IgD-negative memory B cell (primary cell): Measurements from ENCODE around the gene KIAA1614. TPM values are rescaled to one million over a fixed set of nuclear protein-coding genes. Genes with fewer than 3 reads are reported as not detected.

Experiments
- H3K27ac Mint-ChIP-seq, 3 donors: one replicate each; pipeline ENCODE4 v1.8.0; 2020 to 2022; ENCODE audit warnings: mild to moderate bottlenecking in 3 of 3, mixed read lengths in 3 of 3, moderate library complexity in 1 of 3
- H3K27me3 Mint-ChIP-seq: one replicate; pipeline ENCODE4 v1.8.0; 2021; ENCODE audit warnings: mixed read lengths
- H3K36me3 Mint-ChIP-seq: one replicate; pipeline ENCODE4 v1.8.0; 2020; ENCODE audit warnings: mild to moderate bottlenecking, mixed read lengths
- H3K4me1 Mint-ChIP-seq, 3 donors: one replicate each; pipeline ENCODE4 v1.8.0; 2020 to 2022; ENCODE audit warnings: mixed read lengths in 3 of 3, mild to moderate bottlenecking in 1 of 3
- H3K4me3 Mint-ChIP-seq, 4 donors: one replicate each; pipeline ENCODE4 v1.8.0; 2020 to 2022; ENCODE audit warnings: mild to moderate bottlenecking in 4 of 4, mixed read lengths in 4 of 4, moderate library complexity in 3 of 4
- H3K9me3 Mint-ChIP-seq, 3 donors: one replicate each; pipeline ENCODE4 v1.8.0; 2020 to 2021; ENCODE audit warnings: mixed read lengths in 3 of 3, mild to moderate bottlenecking in 1 of 3
- polyA plus RNA-seq: library from polyadenylated mRNA; unstranded; fragments of 300-500 nt; fragmentation: Illumina TruSeq; gene quantifications from one replicate; pipeline ENCODE4 v1.2.3, GENCODE V29; 2021

Gene KIAA1614
- polyA plus RNA-seq, 1 donor from 2014 or later, result not detected

GRCh38 chr1:180917306-180918065 lies 4.8 kb downstream of the KIAA1614 start:
- Mint-ChIP-seq H3K9me3 (peaks cover 0 to 3% (median 0%) of the 10 kb centered on the region in 3 donors), H3K27me3 (peaks cover 22% of the 10 kb centered on the region), H3K4me3 (peak overlapping the region in 1 of 4 donors; percentile 33), H3K36me3 (no peaks in the 10 kb centered on the region), H3K4me1 (peaks cover 0 to 4% (median 0%) of the 10 kb centered on the region in 3 donors), H3K27ac (no peak overlapping the region)

GRCh38 chr1:180918519-180918918 lies 5.8 kb downstream of the KIAA1614 start:
- H3K36me3 Mint-ChIP-seq, result no peaks in the 10 kb centered on the region

GRCh38 chr1:180919183-180919700 lies 6.5 kb downstream of the KIAA1614 start:
- H3K4me1 Mint-ChIP-seq, result no peaks in the 10 kb centered on the region
- no peak overlapping the region for H3K4me3 Mint-ChIP-seq
- no peak overlapping the region for H3K27ac Mint-ChIP-seq
- H3K9me3 Mint-ChIP-seq, result peaks cover 0 to 3% (median 0%) of the 10 kb centered on the region in 3 donors
- peaks cover 25% of the 10 kb centered on the region for H3K27me3 Mint-ChIP-seq
- H3K36me3 Mint-ChIP-seq, result no peaks in the 10 kb centered on the region

More at GRCh38 chr1:180918519-180918918, 5.8 kb downstream of the KIAA1614 start:
- Mint-ChIP-seq H3K27ac (no peak overlapping the region), H3K9me3 (peaks cover 0 to 3% (median 0%) of the 10 kb centered on the region in 3 donors), H3K4me3 (no peak overlapping the region), H3K4me1 (peaks cover 0 to 2% (median 0%) of the 10 kb centered on the region in 3 donors), H3K27me3 (peaks cover 26% of the 10 kb centered on the region)

- no peaks in the 10 kb centered on the region for H3K36me3 Mint-ChIP-seq
- H3K27me3 Mint-ChIP-seq, result peaks cover 25% of the 10 kb centered on the region
- H3K4me3 Mint-ChIP-seq, result no peak overlapping the region
- H3K9me3 Mint-ChIP-seq, result peaks cover 0 to 3% (median 0%) of the 10 kb centered on the region in 3 donors
- no peaks in the 10 kb centered on the region for H3K4me1 Mint-ChIP-seq
- H3K27ac Mint-ChIP-seq, result no peak overlapping the region
Observed at GRCh38 chr1:180920193-180920592, 7.5 kb downstream of the KIAA1614 start.

- Mint-ChIP-seq H3K9me3 (peaks cover 0 to 3% (median 0%) of the 10 kb centered on the region in 3 donors), H3K4me3 (no peak overlapping the region)
Observed at GRCh38 chr1:180920702-180921101, 8.0 kb downstream of the KIAA1614 start.

GRCh38 chr1:180921386-180921785 lies 8.7 kb downstream of the KIAA1614 start:
- no peak overlapping the region for H3K27ac Mint-ChIP-seq
- peaks cover 18% of the 10 kb centered on the region for H3K27me3 Mint-ChIP-seq
- peaks cover 0 to 3% (median 0%) of the 10 kb centered on the region in 3 donors for H3K9me3 Mint-ChIP-seq
- no peaks in the 10 kb centered on the region for H3K4me1 Mint-ChIP-seq
- no peaks in the 10 kb centered on the region for H3K36me3 Mint-ChIP-seq
- no peak overlapping the region for H3K4me3 Mint-ChIP-seq

More at GRCh38 chr1:180920702-180921101, 8.0 kb downstream of the KIAA1614 start:
- no peaks in the 10 kb centered on the region for H3K4me1 Mint-ChIP-seq
- no peak overlapping the region for H3K27ac Mint-ChIP-seq
- H3K27me3 Mint-ChIP-seq, result peaks cover 21% of the 10 kb centered on the region
- H3K36me3 Mint-ChIP-seq, result no peaks in the 10 kb centered on the region

GRCh38 chr1:180921891-180922630 lies 9.4 kb downstream of the KIAA1614 start:
- Mint-ChIP-seq H3K4me1 (no peaks in the 10 kb centered on the region), H3K27ac (no peak overlapping the region), H3K36me3 (no peaks in the 10 kb centered on the region), H3K4me3 (peak overlapping the region in 1 of 4 donors; percentile 9), H3K27me3 (peaks cover 18% of the 10 kb centered on the region), H3K9me3 (peaks cover 0 to 3% (median 0%) of the 10 kb centered on the region in 3 donors)

GRCh38 chr1:180922631-180923015 lies 9.9 kb downstream of the KIAA1614 start:
- H3K4me1 Mint-ChIP-seq, result no peaks in the 10 kb centered on the region
- H3K4me3 Mint-ChIP-seq, result no peak overlapping the region
- no peaks in the 10 kb centered on the region for H3K36me3 Mint-ChIP-seq
- H3K27ac Mint-ChIP-seq, result peak overlapping the region in 1 of 3 donors; percentile 19
- H3K27me3 Mint-ChIP-seq, result peaks cover 18% of the 10 kb centered on the region
- peaks cover 0 to 3% (median 0%) of the 10 kb centered on the region in 3 donors for H3K9me3 Mint-ChIP-seq

GRCh38 chr1:180923021-180923841 lies 10.5 kb downstream of the KIAA1614 start:
- Mint-ChIP-seq H3K4me3 (no peak overlapping the region), H3K36me3 (no peaks in the 10 kb centered on the region), H3K27me3 (peaks cover 15% of the 10 kb centered on the region), H3K27ac (no peak overlapping the region), H3K4me1 (no peaks in the 10 kb centered on the region), H3K9me3 (peaks cover 0 to 3% (median 0%) of the 10 kb centered on the region in 3 donors)

GRCh38 chr1:180923887-180924286 lies 11.2 kb downstream of the KIAA1614 start:
- H3K36me3 Mint-ChIP-seq, result no peaks in the 10 kb centered on the region
- H3K4me1 Mint-ChIP-seq, result no peaks in the 10 kb centered on the region
- no peak overlapping the region for H3K27ac Mint-ChIP-seq
- no peak overlapping the region for H3K4me3 Mint-ChIP-seq
- peaks cover 15% of the 10 kb centered on the region for H3K27me3 Mint-ChIP-seq
- peaks cover 0 to 3% (median 0%) of the 10 kb centered on the region in 3 donors for H3K9me3 Mint-ChIP-seq

- H3K4me1 Mint-ChIP-seq, result no peaks in the 10 kb centered on the region
- H3K4me3 Mint-ChIP-seq, result no peak overlapping the region
- no peak overlapping the region for H3K27ac Mint-ChIP-seq
- no peaks in the 10 kb centered on the region for H3K36me3 Mint-ChIP-seq
- peaks cover 15% of the 10 kb centered on the region for H3K27me3 Mint-ChIP-seq
- H3K9me3 Mint-ChIP-seq, result peaks cover 0 to 3% (median 0%) of the 10 kb centered on the region in 3 donors
Observed at GRCh38 chr1:180924939-180925338, 12.2 kb downstream of the KIAA1614 start.

GRCh38 chr1:180925471-180926051 lies 12.9 kb downstream of the KIAA1614 start:
- Mint-ChIP-seq H3K27ac (no peak overlapping the region), H3K4me1 (no peaks in the 10 kb centered on the region), H3K27me3 (peaks cover 15% of the 10 kb centered on the region), H3K4me3 (no peak overlapping the region), H3K36me3 (no peaks in the 10 kb centered on the region), H3K9me3 (peaks cover 0 to 3% (median 0%) of the 10 kb centered on the region in 3 donors)

- H3K9me3 Mint-ChIP-seq, result peaks cover 0 to 3% (median 0%) of the 10 kb centered on the region in 3 donors
- H3K27me3 Mint-ChIP-seq, result peaks cover 15% of the 10 kb centered on the region
- H3K36me3 Mint-ChIP-seq, result no peaks in the 10 kb centered on the region
- no peak overlapping the region for H3K4me3 Mint-ChIP-seq
- H3K4me1 Mint-ChIP-seq, result no peaks in the 10 kb centered on the region
- H3K27ac Mint-ChIP-seq, result no peak overlapping the region
Observed at GRCh38 chr1:180926164-180926981, 13.7 kb downstream of the KIAA1614 start.
